A549 (cell line): ENCODE measurements around the gene TGM6. TPM values are rescaled to one million over a fixed set of nuclear protein-coding genes. Genes with fewer than 3 reads are reported as not detected.

Source experiments
- ATAC-seq, 2 experiments: fragments of 200-7000 bp in 1 of 2; fragments of >200 bp in 1 of 2; cut with Nextera tagmentation in 1 of 2; cut with Tn5 transposase in 1 of 2; 3 replicates each; pipeline versions ENCODE4 v1.8.0 to v1.9.1; 2018 to 2020; ENCODE audit warnings: mild to moderate bottlenecking in 1 of 2, moderate library complexity in 1 of 2
- CTCF ChIA-PET: fragments of 300-600 bp; sonication (Branson Sonifier 250); formaldehyde crosslinking; extraction: SDS; loops from one replicate; lab custom pipeline; 2021; ENCODE audit warnings: antibody characterized with exemption, inconsistent platforms; lab: Yijun Ruan, JAX
- POLR2A ChIA-PET: fragments of 350-600 bp; formaldehyde crosslinking; extraction: SDS; loops from one replicate; lab custom pipeline; 2021; ENCODE audit warnings: antibody characterized with exemption, inconsistent platforms; lab: Yijun Ruan, JAX
- DNase-seq, 2 experiments: peaks; one replicate each; pipeline versions ENCODE4 v3.0.0 to v3.0.0-alpha.2; 2011 to 2016; ENCODE audit warnings: low read depth in 1 of 2, low spot score in 1 of 2
- FAIRE-seq: peaks from 2 replicates; lab custom pipeline; 2011; peaks lifted over from hg19 to GRCh38; lab: Jason Lieb, UNC
- H3K27ac ChIP-seq, 2 experiments: fragments of >200 bp; sonication (Bioruptor Twin); formaldehyde crosslinking; 3 replicates each; pipeline ENCODE4 v1.5.1; 2016 to 2017
- H3K4me1 ChIP-seq: fragments of >200 bp; sonication (Bioruptor Twin); formaldehyde crosslinking; 3 replicates; pipeline ENCODE4 v1.6.1; 2016
- H3K4me2 ChIP-seq: fragments of >200 bp; sonication (Bioruptor Twin); formaldehyde crosslinking; 3 replicates; pipeline ENCODE4 v1.6.1; 2016
- H3K4me3 ChIP-seq: fragments of >200 bp; sonication (Bioruptor Twin); formaldehyde crosslinking; 3 replicates; pipeline ENCODE4 v1.5.1; 2016
- H3K9me3 ChIP-seq: fragments of >200 bp; sonication (Bioruptor Twin); formaldehyde crosslinking; 3 replicates; pipeline ENCODE4 v1.6.1; 2016
- BCL3 ChIP-seq: fragments of >200 bp; sonication (Bioruptor Twin); formaldehyde crosslinking; IDR thresholded peaks from 3 replicates; pipeline ENCODE4 v1.6.1; 2016
- FOSL2 ChIP-seq, 2 experiments: fragments of 450-650 bp in 1 of 2; fragments of >200 bp in 1 of 2; sonication (Bioruptor Twin) in 1 of 2; formaldehyde crosslinking; IDR thresholded peaks; 2 replicates each; pipeline versions ENCODE4 v1.5.0 to v1.6.1; 2016 to 2020; ENCODE audit warnings: mild to moderate bottlenecking in 1 of 2, moderate library complexity in 1 of 2
- FOXS1 ChIP-seq: fragments of 250-450 bp; sonication (Bioruptor Pico); IDR thresholded peaks from 2 replicates; pipeline ENCODE4 v1.5.0; 2020; ENCODE audit warnings: mild to moderate bottlenecking, moderate library complexity
- HDAC2 ChIP-seq: fragments of 200-600 bp; sonication (generic); IDR thresholded peaks from 2 replicates; pipeline ENCODE4 v1.6.1; 2016
- HEYL ChIP-seq: fragments of 250-450 bp; sonication (Bioruptor Pico); IDR thresholded peaks from 2 replicates; pipeline ENCODE4 v1.8.0; 2021; ENCODE audit warnings: mild to moderate bottlenecking, moderate library complexity
- HMGXB4 ChIP-seq: fragments of 250-450 bp; sonication (Bioruptor Pico); IDR thresholded peaks from 2 replicates; pipeline ENCODE4 v1.5.0; 2021; ENCODE audit warnings: mild to moderate bottlenecking, moderate library complexity, borderline replicate concordance
- JUN ChIP-seq, 2 experiments: fragments of >200 bp; sonication (Bioruptor Twin); formaldehyde crosslinking; IDR thresholded peaks; 2 replicates in 1 of 2; 3 replicates in 1 of 2; pipeline ENCODE4 v1.6.1; 2016 to 2017
- JUNB ChIP-seq: fragments of >200 bp; sonication (Bioruptor Twin); formaldehyde crosslinking; IDR thresholded peaks from 2 replicates; pipeline ENCODE4 v1.6.1; 2016
- KDM1A ChIP-seq: fragments of 200-600 bp; sonication (generic); IDR thresholded peaks from 2 replicates; pipeline ENCODE4 v1.6.1; 2016; ENCODE audit warnings: low read depth, mild to moderate bottlenecking
- MYC ChIP-seq: IDR thresholded peaks from 2 replicates; pipeline ENCODE4 v1.6.1; 2012; ENCODE audit warnings: mild to moderate bottlenecking, inconsistent platforms, low read length, improper control_type of control experiment, borderline replicate concordance
- NFE2L2 ChIP-seq: fragments of 150-350 bp; conservative IDR thresholded peaks from 2 replicates; pipeline ENCODE4 v1.6.1; 2014; ENCODE audit warnings: low read length
- NR3C1 ChIP-seq: fragments of >200 bp; sonication (Bioruptor Twin); formaldehyde crosslinking; IDR thresholded peaks from 3 replicates; pipeline ENCODE4 v1.6.1; 2017
- PBX3 ChIP-seq: IDR thresholded peaks from 2 replicates; pipeline ENCODE4 v1.6.1; 2012
- POLR2A ChIP-seq: IDR thresholded peaks from 2 replicates; pipeline ENCODE4 v1.6.1; 2012; ENCODE audit warnings: mild to moderate bottlenecking, low read length
- REST ChIP-seq: fragments of 200-600 bp; sonication (generic); IDR thresholded peaks from 2 replicates; pipeline ENCODE4 v1.6.1; 2016; ENCODE audit warnings: antibody characterized with exemption, mild to moderate bottlenecking, moderate library complexity
- USF2 ChIP-seq: fragments of 450-650 bp; IDR thresholded peaks from 2 replicates; pipeline ENCODE4 v1.6.1; 2014; ENCODE audit warnings: antibody characterized with exemption
- WGBS: methylation state at CpG from one replicate; pipeline ENCODE4 v1.1.6; 2017; ENCODE audit errors: missing lambda C conversion rate; 5-methylcytosine and 5-hydroxymethylcytosine counted together
- polyA plus RNA-seq, 4 experiments: library from polyadenylated mRNA; depleted of rRNA in 3 of 4; stranded (reverse); fragments of >200 nt; fragmentation: RNase III in 1 of 4; extraction: RNeasy Plus Mini Kit Qiagen cat#74134 plus additional on column Dnase treatment in 1 of 4; gene quantifications; 2 replicates in 3 of 4; 3 replicates in 1 of 4; pipeline ENCODE4 v1.2.3, GENCODE V29; 2011 to 2017

The TGM6 gene
- polyA plus RNA-seq, 2 of the 4 experiments (the other 2 are of a cell fraction) = not detected

GRCh38 chr20:2333821-2334220 is 46.9 kb upstream of the TGM6 start:
- H3K4me1 ChIP-seq = no peaks in the 10 kb centered on the region
- 62% methylated on average over 6 of the region's 6 CpGs for WGBS
- ChIA-PET POLR2A (no interaction called here), CTCF (interaction anchor here (0.5 to 2.0 kb wide), 4 partner anchors 10 to 126 kb away, joined by 3 to 9 read pairs (median 4); no protein-coding TSS in a partner anchor)
- H3K4me3 ChIP-seq = no peak overlapping the region
- no peak overlapping the region for H3K4me2 ChIP-seq
- TF ChIP-seq JUN (IDR thresholded peaks at IDR 0.05) (no peak), BCL3 (no peak), FOXS1 (no peak)
- H3K9me3 ChIP-seq = no peaks in the 10 kb centered on the region
- ATAC-seq = no peak
- no peak overlapping the region for H3K27ac ChIP-seq
- no peak for DNase-seq
- FAIRE-seq = no peak

- Histone ChIP-seq H3K4me2 (no peak overlapping the region), H3K4me3 (no peak overlapping the region), H3K4me1 (no peaks in the 10 kb centered on the region), H3K9me3 (no peaks in the 10 kb centered on the region), H3K27ac (no peak overlapping the region)
- DNase-seq (no peak), ATAC-seq (no peak; a peak in 1 of 6 replicates), FAIRE-seq (no peak)
- no peak for TF ChIP-seq NR3C1
- no peak for TF ChIP-seq NFE2L2
- no peak for TF ChIP-seq KDM1A
- TF ChIP-seq PBX3 = no peak
- no peak for TF ChIP-seq REST
- TF ChIP-seq HEYL (CRISPR knock-in tag) = no peak
- TF ChIP-seq MYC = no peak
- TF ChIP-seq JUNB = no peak
- no peak for TF ChIP-seq FOSL2 (IDR thresholded peaks at IDR 0.05)
- TF ChIP-seq FOSL2 (CRISPR knock-in tag; IDR thresholded peaks at IDR 0.05) = no peak
- no peak for TF ChIP-seq HMGXB4 (CRISPR knock-in tag)
- no peak for TF ChIP-seq USF2
- no peak for TF ChIP-seq HDAC2
- no peak for TF ChIP-seq POLR2A
- WGBS = 76% methylated on average over 9 of the region's 9 CpGs
- ChIA-PET CTCF (interaction anchor here (0.6 to 1.1 kb wide), 2 partner anchors 72 to 460 kb away, joined by 3 read pairs; no protein-coding TSS in a partner anchor), POLR2A (no interaction called here)
Measured at GRCh38 chr20:2335096-2335870, 45.4 kb upstream of the TGM6 start.
